ENCODE results near the gene RPL19.

RPL19 gene

GRCh38 chr17:39252788-39253460 lies 52.8 kb downstream of the RPL19 start:
- no peak for DNase-seq

All from NCI-H226 (cell line).